Measurements from ENCODE around the gene ZFP92. TPM values are rescaled to one million over a fixed set of nuclear protein-coding genes. Genes with fewer than 3 reads are reported as not detected.

Gene ZFP92
- total RNA-seq, 1 donor from 2014 or later, result 1.9 TPM

- DNase-seq (ENCODE audit: low read depth), result no peak
- Histone ChIP-seq H3K4me3 (ENCODE audit: low read depth, low read length) (no peak overlapping the region), H3K36me3 (ENCODE audit: control insufficient read depth, insufficient read depth, low read length) (no peaks in the 10 kb centered on the region), H3K27me3 (ENCODE audit: control insufficient read depth, insufficient read depth, low read length) (no peaks in the 10 kb centered on the region)
- no peak for TF ChIP-seq CTCF (IDR thresholded peaks at IDR 0.05; ENCODE audit: insufficient read depth, low read length, poor library complexity, severe bottlenecking)
Observed at GRCh38 chrX:153421856-153422255, 10.6 kb downstream of the ZFP92 start.

- no peak for DNase-seq (ENCODE audit: low read depth)
- Histone ChIP-seq H3K4me3 (ENCODE audit: low read depth, low read length) (no peak overlapping the region), H3K27me3 (ENCODE audit: control insufficient read depth, insufficient read depth, low read length) (no peaks in the 10 kb centered on the region), H3K36me3 (ENCODE audit: control insufficient read depth, insufficient read depth, low read length) (no peaks in the 10 kb centered on the region)
- no peak for TF ChIP-seq CTCF (IDR thresholded peaks at IDR 0.05; ENCODE audit: insufficient read depth, low read length, poor library complexity, severe bottlenecking)
Observed at GRCh38 chrX:153423652-153424051, 12.4 kb downstream of the ZFP92 start.

- Histone ChIP-seq H3K27me3 (ENCODE audit: control insufficient read depth, insufficient read depth, low read length) (no peaks in the 10 kb centered on the region), H3K36me3 (ENCODE audit: control insufficient read depth, insufficient read depth, low read length) (no peaks in the 10 kb centered on the region), H3K4me3 (ENCODE audit: low read depth, low read length) (no peak overlapping the region)
- no peak for TF ChIP-seq CTCF (IDR thresholded peaks at IDR 0.05; ENCODE audit: insufficient read depth, low read length, poor library complexity, severe bottlenecking)
- no peak for DNase-seq (ENCODE audit: low read depth)
Observed at GRCh38 chrX:153426204-153426603, 14.9 kb downstream of the ZFP92 start.

- Histone ChIP-seq H3K36me3 (ENCODE audit: control insufficient read depth, insufficient read depth, low read length) (no peaks in the 10 kb centered on the region), H3K4me3 (ENCODE audit: low read depth, low read length) (no peak overlapping the region), H3K27me3 (ENCODE audit: control insufficient read depth, insufficient read depth, low read length) (peaks cover 4% of the 10 kb centered on the region)
- no peak for TF ChIP-seq CTCF (IDR thresholded peaks at IDR 0.05; ENCODE audit: insufficient read depth, low read length, poor library complexity, severe bottlenecking)
- no peak for DNase-seq (ENCODE audit: low read depth)
Observed at GRCh38 chrX:153430796-153431195, 19.5 kb downstream of the ZFP92 start.

- peaks cover 4% of the 10 kb centered on the region for H3K27me3 ChIP-seq (ENCODE audit: control insufficient read depth, insufficient read depth, low read length)
- H3K4me3 ChIP-seq (ENCODE audit: low read depth, low read length), result no peak overlapping the region
- H3K36me3 ChIP-seq (ENCODE audit: control insufficient read depth, insufficient read depth, low read length), result no peaks in the 10 kb centered on the region
- DNase-seq (ENCODE audit: low read depth), result no peak
- no peak for TF ChIP-seq CTCF (IDR thresholded peaks at IDR 0.05; ENCODE audit: insufficient read depth, low read length, poor library complexity, severe bottlenecking)
Observed at GRCh38 chrX:153433161-153433680, 21.9 kb downstream of the ZFP92 start.

- DNase-seq (ENCODE audit: low read depth), result no peak
- peaks cover 4% of the 10 kb centered on the region for H3K27me3 ChIP-seq (ENCODE audit: control insufficient read depth, insufficient read depth, low read length)
- no peaks in the 10 kb centered on the region for H3K36me3 ChIP-seq (ENCODE audit: control insufficient read depth, insufficient read depth, low read length)
- H3K4me3 ChIP-seq (ENCODE audit: low read depth, low read length), result no peak overlapping the region
- no peak for TF ChIP-seq CTCF (IDR thresholded peaks at IDR 0.05; ENCODE audit: insufficient read depth, low read length, poor library complexity, severe bottlenecking)
Observed at GRCh38 chrX:153433781-153434285, 22.6 kb downstream of the ZFP92 start.

Measured in kidney epithelial cell (primary cell).